Upper lobe of left lung (tissue), 4 donors: Measurements from ENCODE around the gene HIC1.

ENCODE experiments used
- POLR2A ChIP-seq, 4 donors: fragments of 450-650 bp; IDR thresholded peaks; one replicate each; pipeline ENCODE4 v1.5.1; 2016 to 2017; ENCODE audit warnings: antibody characterized with exemption in 4 of 4, mild to moderate bottlenecking in 2 of 4
- TF ChIP-seq, protein P1 (sequence below), 6 experiments: fragments of 450-650 bp in 4 of 6; fragments of 200-600 bp in 2 of 6; sonication (generic) in 2 of 6; IDR thresholded peaks; one replicate each; pipeline ENCODE4 v1.5.1; 2016 to 2019; ENCODE audit warnings: antibody characterized with exemption in 6 of 6

DNA sequence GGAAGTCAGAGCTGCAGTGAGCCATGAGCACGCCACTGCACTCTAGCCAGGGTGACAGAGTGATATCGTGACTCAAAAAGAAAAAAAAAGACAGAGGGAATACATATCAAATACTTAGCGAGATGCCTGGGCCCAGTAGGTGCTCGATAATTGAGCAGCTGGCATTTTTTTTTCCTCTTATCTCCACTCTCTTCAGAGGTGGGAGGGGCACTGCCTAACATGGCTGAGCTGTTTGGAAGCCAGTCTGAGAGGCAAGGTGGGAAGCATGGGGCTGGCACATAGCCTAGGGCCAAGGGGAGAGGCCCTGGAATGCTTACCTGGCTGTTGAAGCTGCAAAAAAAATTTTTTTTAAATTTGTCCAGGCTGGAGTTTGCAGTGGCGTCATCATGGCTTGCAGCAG, 38.4 kb downstream of the HIC1 start:
- TF ChIP-seq, protein P1, sequence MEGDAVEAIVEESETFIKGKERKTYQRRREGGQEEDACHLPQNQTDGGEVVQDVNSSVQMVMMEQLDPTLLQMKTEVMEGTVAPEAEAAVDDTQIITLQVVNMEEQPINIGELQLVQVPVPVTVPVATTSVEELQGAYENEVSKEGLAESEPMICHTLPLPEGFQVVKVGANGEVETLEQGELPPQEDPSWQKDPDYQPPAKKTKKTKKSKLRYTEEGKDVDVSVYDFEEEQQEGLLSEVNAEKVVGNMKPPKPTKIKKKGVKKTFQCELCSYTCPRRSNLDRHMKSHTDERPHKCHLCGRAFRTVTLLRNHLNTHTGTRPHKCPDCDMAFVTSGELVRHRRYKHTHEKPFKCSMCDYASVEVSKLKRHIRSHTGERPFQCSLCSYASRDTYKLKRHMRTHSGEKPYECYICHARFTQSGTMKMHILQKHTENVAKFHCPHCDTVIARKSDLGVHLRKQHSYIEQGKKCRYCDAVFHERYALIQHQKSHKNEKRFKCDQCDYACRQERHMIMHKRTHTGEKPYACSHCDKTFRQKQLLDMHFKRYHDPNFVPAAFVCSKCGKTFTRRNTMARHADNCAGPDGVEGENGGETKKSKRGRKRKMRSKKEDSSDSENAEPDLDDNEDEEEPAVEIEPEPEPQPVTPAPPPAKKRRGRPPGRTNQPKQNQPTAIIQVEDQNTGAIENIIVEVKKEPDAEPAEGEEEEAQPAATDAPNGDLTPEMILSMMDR (IDR thresholded peaks at IDR 0.05): no peak
- TF ChIP-seq POLR2A (IDR thresholded peaks at IDR 0.05): no peak
